ENCODE data around the gene VDAC2.

The VDAC2 gene

DNA sequence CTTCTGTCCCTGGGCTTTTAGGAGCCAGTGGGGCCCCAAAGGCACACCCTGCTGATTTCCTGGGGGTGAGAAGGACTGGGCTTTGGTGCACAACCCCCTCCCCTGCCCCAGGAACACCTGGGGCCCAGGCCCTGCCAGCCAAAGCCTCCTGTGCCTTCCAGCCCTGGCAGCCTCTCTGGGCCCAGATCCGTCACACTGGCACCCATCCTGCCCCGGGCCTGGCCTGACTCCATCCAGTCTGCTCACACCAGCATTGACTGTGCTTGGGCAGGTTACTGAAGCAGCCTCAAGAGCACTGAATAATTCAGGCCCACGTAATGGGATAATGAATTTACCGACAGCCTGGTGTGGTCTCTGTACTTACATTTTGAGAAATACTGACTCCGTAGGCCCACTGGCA lies 37.2 kb downstream of the VDAC2 start:
- DNase-seq (ENCODE audit: low spot score), result no peak
- TF ChIP-seq, protein P1, sequence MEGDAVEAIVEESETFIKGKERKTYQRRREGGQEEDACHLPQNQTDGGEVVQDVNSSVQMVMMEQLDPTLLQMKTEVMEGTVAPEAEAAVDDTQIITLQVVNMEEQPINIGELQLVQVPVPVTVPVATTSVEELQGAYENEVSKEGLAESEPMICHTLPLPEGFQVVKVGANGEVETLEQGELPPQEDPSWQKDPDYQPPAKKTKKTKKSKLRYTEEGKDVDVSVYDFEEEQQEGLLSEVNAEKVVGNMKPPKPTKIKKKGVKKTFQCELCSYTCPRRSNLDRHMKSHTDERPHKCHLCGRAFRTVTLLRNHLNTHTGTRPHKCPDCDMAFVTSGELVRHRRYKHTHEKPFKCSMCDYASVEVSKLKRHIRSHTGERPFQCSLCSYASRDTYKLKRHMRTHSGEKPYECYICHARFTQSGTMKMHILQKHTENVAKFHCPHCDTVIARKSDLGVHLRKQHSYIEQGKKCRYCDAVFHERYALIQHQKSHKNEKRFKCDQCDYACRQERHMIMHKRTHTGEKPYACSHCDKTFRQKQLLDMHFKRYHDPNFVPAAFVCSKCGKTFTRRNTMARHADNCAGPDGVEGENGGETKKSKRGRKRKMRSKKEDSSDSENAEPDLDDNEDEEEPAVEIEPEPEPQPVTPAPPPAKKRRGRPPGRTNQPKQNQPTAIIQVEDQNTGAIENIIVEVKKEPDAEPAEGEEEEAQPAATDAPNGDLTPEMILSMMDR (IDR thresholded peaks at IDR 0.05; ENCODE audit: extremely low read depth, missing control alignments), result no peak

DNA sequence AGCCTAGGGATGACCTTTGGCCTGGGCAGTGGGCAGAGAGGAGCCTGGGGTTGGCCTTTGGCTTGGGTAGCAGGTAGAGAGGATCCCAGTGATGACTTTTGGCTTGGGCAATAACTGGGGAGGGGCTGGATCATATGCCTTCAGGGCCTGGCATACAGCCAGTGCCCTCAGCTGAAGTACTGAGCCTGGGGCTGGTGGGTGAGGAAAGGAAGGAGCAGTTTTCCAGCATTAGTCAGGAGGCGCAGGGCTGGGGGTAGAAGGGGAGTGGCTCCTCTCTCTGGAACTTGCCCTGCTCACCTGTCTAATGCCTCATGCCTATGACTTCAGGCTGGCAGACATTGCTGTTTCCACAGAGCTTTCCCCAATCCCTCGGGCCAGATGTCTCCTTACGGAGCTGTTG lies 40.3 kb downstream of the VDAC2 start:
- DNase-seq (ENCODE audit: low spot score), result no peak
- TF ChIP-seq, protein P1 (IDR thresholded peaks at IDR 0.05; ENCODE audit: extremely low read depth, missing control alignments), result no peak

DNA sequence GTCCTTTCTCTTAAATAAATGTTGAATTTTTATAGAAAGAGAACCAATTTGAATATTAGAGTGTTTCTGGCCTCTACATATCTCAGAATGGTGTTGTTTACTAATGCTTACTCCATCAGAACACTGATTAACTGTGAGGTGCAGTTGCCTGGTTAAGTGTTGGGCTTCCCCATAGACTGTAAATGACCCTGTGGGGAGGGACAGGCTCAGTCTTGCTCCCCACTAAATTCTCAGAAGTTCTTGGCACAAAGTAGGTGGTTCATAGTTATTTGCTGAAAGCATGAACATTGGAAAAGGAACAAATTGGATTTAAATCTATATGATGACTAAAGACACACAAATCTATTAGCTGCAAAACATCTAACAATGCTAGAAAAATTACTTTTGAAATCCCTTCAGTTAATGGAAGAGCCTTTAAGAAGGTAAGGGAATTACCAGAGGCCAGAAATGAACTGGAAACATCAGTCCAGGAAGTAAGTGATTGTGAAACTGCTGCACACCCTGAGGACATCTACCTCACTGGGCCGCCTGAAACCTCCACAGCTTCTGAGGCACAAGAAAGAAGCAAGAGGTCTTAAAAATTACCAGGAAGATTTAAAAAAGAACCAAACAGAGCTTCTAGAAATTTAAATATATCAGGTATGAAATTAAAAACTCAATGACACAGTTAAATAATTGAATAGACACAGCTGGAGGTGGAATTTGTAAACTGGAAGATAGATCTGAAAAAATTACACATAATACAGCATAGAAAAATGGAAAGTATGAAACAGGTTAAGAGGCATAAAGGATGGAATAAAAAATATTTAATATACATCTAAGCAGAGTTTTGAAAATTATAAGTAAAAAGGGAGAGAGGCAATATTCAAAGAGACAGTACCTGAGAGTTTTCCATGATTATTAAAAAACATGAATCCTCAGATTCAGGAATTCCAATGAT lies 43.0 kb downstream of the VDAC2 start:
- no peak for DNase-seq (ENCODE audit: low spot score)
- TF ChIP-seq, protein P1 (IDR thresholded peaks at IDR 0.05; ENCODE audit: extremely low read depth, missing control alignments), result no peak

DNA sequence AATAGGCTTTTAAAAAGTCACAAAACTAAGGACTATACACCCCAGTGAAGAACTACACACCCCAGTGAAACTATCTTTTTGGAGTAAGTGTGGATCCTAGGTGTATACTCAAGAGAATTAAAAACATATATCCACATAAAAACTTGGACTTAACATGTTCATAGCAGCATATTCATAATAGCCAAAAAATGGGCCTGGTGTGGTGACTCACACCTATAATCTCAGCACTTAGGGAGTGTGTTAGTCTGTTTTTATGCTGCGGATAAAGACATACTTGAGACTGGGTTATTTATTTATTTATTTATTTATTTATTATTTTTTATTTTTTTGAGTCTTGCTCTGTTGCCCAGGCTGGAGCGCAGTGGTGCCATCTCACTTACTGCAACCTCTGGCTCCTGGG lies 44.1 kb downstream of the VDAC2 start:
- TF ChIP-seq, protein P1 (IDR thresholded peaks at IDR 0.05; ENCODE audit: extremely low read depth, missing control alignments), result no peak
- DNase-seq (ENCODE audit: low spot score), result no peak

DNA sequence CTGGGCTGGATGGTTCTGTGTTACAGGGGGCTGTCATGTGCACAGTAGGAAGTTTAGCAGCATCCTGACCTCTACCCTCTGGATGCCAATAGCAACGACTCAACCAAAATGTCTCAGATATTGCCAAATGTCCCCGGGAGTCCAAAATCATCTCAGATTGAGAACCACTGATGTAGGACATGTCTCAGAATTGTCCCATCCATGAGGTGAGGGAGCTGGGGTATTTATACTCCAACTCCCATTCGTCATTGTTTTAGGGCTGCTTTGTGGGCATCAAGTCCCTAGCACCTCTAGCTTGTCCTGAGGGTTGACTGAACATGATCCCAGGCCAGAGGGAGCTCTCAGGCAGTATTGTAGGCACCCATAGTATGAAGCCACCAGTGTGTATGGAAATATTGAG lies 50.4 kb downstream of the VDAC2 start:
- no peak for DNase-seq (ENCODE audit: low spot score)
- TF ChIP-seq, protein P1 (IDR thresholded peaks at IDR 0.05; ENCODE audit: extremely low read depth, missing control alignments), result no peak

DNA sequence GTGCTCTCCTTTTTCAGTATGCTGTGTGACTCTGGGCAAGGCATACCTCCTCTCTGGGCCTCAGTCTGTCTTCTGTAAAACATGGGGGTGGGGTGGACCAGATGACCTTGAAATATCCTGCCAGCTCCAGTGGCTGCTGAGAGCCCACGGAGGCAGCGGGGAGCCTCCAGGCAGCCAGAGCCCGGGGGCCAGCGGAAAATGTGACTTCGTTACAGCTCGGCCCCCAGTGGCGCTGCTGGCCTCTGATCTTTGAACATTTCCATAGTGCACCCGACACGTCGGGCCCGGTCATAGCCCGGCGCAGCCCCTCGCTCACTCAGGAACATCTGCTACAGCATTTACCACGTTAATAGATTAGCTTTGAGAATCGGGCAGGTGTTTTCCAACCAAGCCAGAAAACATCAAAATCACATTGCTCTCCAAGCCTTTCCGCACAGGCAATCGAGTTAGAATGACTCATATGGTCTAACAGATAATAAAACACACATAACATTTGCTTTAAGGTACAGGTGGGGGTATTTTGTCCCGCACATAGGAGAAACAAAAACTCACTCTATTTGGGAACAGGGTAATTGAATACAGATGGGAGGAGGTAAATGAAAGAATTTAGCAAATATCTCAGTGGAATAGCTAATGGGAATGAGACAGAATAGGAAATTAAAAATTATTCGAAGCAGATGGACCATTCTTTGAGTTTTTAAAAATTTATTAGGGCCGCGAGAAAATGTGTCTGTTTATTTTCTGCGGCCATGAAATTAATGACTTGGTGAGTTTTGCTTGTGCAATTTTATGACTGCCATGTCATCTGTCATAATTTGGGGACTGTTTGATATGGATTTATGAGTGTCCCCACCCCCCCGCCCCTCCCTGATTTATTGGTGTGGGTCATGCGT lies 51.5 kb downstream of the VDAC2 start:
- TF ChIP-seq, protein P1 (IDR thresholded peaks at IDR 0.05; ENCODE audit: extremely low read depth, missing control alignments), result no peak
- no peak for DNase-seq (ENCODE audit: low spot score)

DNA sequence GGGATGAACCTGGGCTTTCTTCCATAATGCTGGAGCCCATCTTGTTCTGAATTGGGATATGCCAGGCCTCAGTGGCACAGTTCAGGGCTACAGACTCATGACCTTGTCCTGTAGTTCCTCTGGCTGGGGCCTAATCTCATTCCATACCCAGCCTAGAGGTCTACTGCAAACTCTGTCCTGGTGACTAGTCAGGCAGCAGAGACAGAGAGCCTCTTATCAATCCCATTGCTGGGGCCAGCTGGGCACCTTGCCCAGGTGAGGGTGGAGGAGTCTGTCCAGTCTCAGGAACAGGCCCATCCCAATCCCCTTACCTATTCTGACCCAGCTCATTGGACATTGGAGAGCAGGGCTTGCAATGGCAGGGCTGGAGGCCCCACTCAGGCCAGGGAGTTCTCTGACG lies 53.2 kb downstream of the VDAC2 start:
- no peak for DNase-seq (ENCODE audit: low spot score)
- TF ChIP-seq, protein P1 (IDR thresholded peaks at IDR 0.05; ENCODE audit: extremely low read depth, missing control alignments), result no peak
